Measurements from ENCODE around the gene BEND5. TPM values are rescaled to one million over a fixed set of nuclear protein-coding genes. Genes with fewer than 3 reads are reported as not detected.

BEND5 gene
- total RNA-seq, 1 donor from 2014 or later = 15.9 TPM

DNA sequence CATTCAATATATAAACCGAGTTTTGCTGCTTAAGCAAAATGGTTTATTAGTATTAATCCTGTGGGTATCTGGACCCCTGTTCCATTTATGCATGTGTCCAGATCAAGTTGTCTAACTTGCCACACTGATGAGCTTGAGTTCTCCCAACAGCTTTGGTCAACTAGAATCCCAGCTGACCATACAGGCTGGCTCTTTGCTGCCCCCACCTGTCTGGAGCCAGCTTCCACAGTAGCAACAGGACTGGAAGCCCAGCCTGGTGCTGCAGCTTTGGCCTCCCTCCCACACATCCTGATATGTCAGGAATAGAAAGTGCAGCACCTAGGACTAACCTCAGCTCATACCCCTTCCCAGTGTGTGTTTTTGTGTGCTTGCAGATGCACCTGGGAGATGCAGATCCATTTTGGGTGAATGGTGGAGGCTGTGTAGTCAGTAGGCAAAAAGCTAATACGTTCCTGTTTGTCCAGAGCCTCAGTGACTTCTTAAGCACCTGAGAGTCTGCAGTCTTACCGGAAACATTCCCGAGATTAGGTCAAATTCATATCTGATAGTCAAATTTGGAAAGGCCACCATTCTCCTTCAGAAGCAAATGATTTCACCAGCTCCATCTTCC is 40.9 kb upstream of the BEND5 start:
- H3K36me3 ChIP-seq = no peaks in the 10 kb centered on the region
- H3K4me1 Mint-ChIP-seq = no peaks in the 10 kb centered on the region
- peak overlapping the region; percentile 83 for H2AFZ ChIP-seq (replicated peaks)
- no peaks in the 10 kb centered on the region for H3K79me2 ChIP-seq (ENCODE audit: low read depth)
- no peaks in the 10 kb centered on the region for H3K4me1 ChIP-seq
- H3K4me3 ChIP-seq = no peak overlapping the region
- H3K27me3 Mint-ChIP-seq (ENCODE audit: insufficient read depth, low read depth) = peaks cover 3% of the 10 kb centered on the region
- TF ChIP-seq, protein P1, sequence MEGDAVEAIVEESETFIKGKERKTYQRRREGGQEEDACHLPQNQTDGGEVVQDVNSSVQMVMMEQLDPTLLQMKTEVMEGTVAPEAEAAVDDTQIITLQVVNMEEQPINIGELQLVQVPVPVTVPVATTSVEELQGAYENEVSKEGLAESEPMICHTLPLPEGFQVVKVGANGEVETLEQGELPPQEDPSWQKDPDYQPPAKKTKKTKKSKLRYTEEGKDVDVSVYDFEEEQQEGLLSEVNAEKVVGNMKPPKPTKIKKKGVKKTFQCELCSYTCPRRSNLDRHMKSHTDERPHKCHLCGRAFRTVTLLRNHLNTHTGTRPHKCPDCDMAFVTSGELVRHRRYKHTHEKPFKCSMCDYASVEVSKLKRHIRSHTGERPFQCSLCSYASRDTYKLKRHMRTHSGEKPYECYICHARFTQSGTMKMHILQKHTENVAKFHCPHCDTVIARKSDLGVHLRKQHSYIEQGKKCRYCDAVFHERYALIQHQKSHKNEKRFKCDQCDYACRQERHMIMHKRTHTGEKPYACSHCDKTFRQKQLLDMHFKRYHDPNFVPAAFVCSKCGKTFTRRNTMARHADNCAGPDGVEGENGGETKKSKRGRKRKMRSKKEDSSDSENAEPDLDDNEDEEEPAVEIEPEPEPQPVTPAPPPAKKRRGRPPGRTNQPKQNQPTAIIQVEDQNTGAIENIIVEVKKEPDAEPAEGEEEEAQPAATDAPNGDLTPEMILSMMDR (IDR thresholded peaks at IDR 0.05) = peak; percentile 84
- no peak for TF ChIP-seq EZH2 (IDR thresholded peaks at IDR 0.05)
- no peaks in the 10 kb centered on the region for H3K9me3 Mint-ChIP-seq
- no peak overlapping the region for H3K27ac ChIP-seq
- no peaks in the 10 kb centered on the region for H4K20me1 ChIP-seq (ENCODE audit: low read depth)
- no peaks in the 10 kb centered on the region for H3K36me3 Mint-ChIP-seq
- H3K4me3 Mint-ChIP-seq = no peak overlapping the region
- H3K9ac ChIP-seq = no peak overlapping the region
- no peaks in the 10 kb centered on the region for H3K27me3 ChIP-seq
- H3K27ac Mint-ChIP-seq = no peak overlapping the region
- H3K4me2 ChIP-seq = no peak overlapping the region
- H3K9me3 ChIP-seq (ENCODE audit: low read depth) = no peaks in the 10 kb centered on the region
- no peaks in the 10 kb centered on the region for H3F3A ChIP-seq (ENCODE audit: low read depth)
- peak; percentile 77 for DNase-seq (ENCODE audit: low spot score)

DNA sequence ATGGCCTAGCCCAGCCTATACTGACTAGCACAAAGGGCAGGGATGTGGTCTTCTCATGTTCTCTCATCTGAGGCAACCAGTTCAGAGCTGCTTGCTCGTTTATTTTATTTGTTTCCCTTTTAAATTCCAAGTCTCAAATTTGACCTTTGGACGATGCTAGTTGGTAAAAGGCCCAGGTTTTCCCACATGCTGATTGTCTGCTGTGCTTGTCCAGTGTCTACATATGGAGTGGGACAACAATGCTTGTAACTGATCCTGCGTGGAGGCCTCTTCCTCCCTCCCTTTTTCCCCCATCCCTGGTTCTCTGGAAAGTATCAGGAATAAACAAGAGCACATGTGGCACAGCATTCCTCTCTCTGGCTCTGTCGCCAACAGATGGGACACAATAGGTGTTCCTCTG is 34.0 kb upstream of the BEND5 start:
- Histone ChIP-seq H3K36me3 (no peaks in the 10 kb centered on the region), H3K79me2 (ENCODE audit: low read depth) (no peaks in the 10 kb centered on the region), H3K9ac (no peak overlapping the region), H3K4me1 (peaks cover 24% of the 10 kb centered on the region), H3K9me3 (ENCODE audit: low read depth) (no peaks in the 10 kb centered on the region), H3K4me2 (no peak overlapping the region), H3K27ac (no peak overlapping the region), H2AFZ (replicated peaks) (no peak overlapping the region), H3F3A (ENCODE audit: low read depth) (peaks cover 8% of the 10 kb centered on the region), H4K20me1 (ENCODE audit: low read depth) (no peaks in the 10 kb centered on the region), H3K27me3 (no peaks in the 10 kb centered on the region), H3K4me3 (no peak overlapping the region)
- H3K4me1 Mint-ChIP-seq = peaks cover 27% of the 10 kb centered on the region
- no peak for TF ChIP-seq EZH2 (IDR thresholded peaks at IDR 0.05)
- TF ChIP-seq, protein P1 (IDR thresholded peaks at IDR 0.05) = no peak
- TF ChIP-seq EZH2phosphoT487 (IDR thresholded peaks at IDR 0.05) = no peak
- no peak for DNase-seq (ENCODE audit: low spot score)
- peaks cover 3% of the 10 kb centered on the region for H3K27me3 Mint-ChIP-seq (ENCODE audit: insufficient read depth, low read depth)
- H3K4me3 Mint-ChIP-seq = no peak overlapping the region
- H3K27ac Mint-ChIP-seq = no peak overlapping the region
- H3K36me3 Mint-ChIP-seq = no peaks in the 10 kb centered on the region
- H3K9me3 Mint-ChIP-seq = no peaks in the 10 kb centered on the region

DNA sequence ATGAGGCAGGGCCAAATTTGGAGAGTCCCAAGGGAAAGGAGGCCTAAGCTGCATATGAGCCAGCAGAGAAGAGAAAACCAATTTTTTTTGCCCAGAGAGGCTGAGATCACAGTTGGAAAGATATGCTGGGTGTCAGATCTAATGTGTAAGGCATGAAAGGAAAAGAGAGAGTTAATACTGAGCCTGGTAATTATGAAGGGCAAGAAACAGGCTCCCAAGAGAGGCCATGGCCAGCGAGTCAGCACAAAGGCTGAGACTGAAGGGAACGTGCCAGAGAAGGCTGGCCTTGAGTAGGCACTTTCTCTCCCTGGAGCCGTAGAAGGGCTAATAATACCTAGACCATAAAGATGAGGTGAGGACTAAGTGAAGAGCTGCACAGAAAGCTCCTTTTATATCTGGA is 31.8 kb upstream of the BEND5 start:
- no peaks in the 10 kb centered on the region for H4K20me1 ChIP-seq (ENCODE audit: low read depth)
- H3K9me3 ChIP-seq (ENCODE audit: low read depth) = no peaks in the 10 kb centered on the region
- Mint-ChIP-seq H3K4me1 (peaks cover 29% of the 10 kb centered on the region), H3K4me3 (no peak overlapping the region), H3K27me3 (ENCODE audit: insufficient read depth, low read depth) (peaks cover 3% of the 10 kb centered on the region), H3K9me3 (no peaks in the 10 kb centered on the region), H3K36me3 (no peaks in the 10 kb centered on the region), H3K27ac (no peak overlapping the region)
- H3K4me1 ChIP-seq = peaks cover 24% of the 10 kb centered on the region
- no peaks in the 10 kb centered on the region for H3K79me2 ChIP-seq (ENCODE audit: low read depth)
- no peak for TF ChIP-seq EZH2phosphoT487 (IDR thresholded peaks at IDR 0.05)
- no peak for TF ChIP-seq EZH2 (IDR thresholded peaks at IDR 0.05)
- TF ChIP-seq, protein P1 (IDR thresholded peaks at IDR 0.05) = no peak
- DNase-seq (ENCODE audit: low spot score) = no peak
- H3K27me3 ChIP-seq = no peaks in the 10 kb centered on the region
- H3K36me3 ChIP-seq = no peaks in the 10 kb centered on the region
- no peak overlapping the region for H3K4me2 ChIP-seq
- no peak overlapping the region for H2AFZ ChIP-seq (replicated peaks)
- no peak overlapping the region for H3K4me3 ChIP-seq
- no peak overlapping the region for H3K27ac ChIP-seq
- H3K9ac ChIP-seq = no peak overlapping the region
- peaks cover 8% of the 10 kb centered on the region for H3F3A ChIP-seq (ENCODE audit: low read depth)
